KOPT-K1 (cell line): ENCODE measurements around the gene ATP8A1.

Source experiments
- H3K27ac ChIP-seq: fragments of 200-600 bp; sonication (generic); 2 replicates; pipeline ENCODE4 v1.5.1; 2016; ENCODE audit warnings: antibody characterized with exemption, mild to moderate bottlenecking, low read depth, low read length; ENCODE audit not compliant: poor library complexity, severe bottlenecking
- H3K36me3 ChIP-seq: fragments of 200-600 bp; sonication (generic); 2 replicates; pipeline ENCODE4 v1.5.1; 2017; ENCODE audit warnings: antibody characterized with exemption, mild to moderate bottlenecking, low read length, moderate library complexity; ENCODE audit not compliant: insufficient read depth
- H3K9me3 ChIP-seq: fragments of 200-600 bp; sonication (generic); 2 replicates; pipeline ENCODE4 v1.5.1; 2017; ENCODE audit warnings: antibody characterized with exemption, low read length, mild to moderate bottlenecking; ENCODE audit not compliant: insufficient read depth, poor library complexity, severe bottlenecking

The ATP8A1 gene

DNA sequence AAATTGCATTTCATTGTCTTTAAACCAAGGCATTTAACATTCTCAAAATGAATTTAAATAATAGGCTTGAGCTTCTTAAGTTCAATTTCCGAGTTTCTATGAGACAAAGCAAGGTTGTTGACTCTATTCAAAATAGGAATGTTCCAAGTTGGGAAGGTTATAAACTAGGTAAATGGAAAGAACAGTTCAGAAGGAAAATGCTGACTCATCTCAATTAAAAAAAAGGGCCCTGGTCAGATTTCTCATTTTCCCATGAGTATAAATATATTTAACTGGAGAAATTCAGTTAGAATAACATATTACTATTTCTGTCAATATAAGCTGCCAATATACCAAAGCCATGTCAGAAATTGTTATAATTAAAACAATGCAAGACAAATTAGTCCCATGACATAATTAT lies 113.8 kb downstream of the ATP8A1 start:
- no peaks in the 10 kb centered on the region for H3K36me3 ChIP-seq
- no peaks in the 10 kb centered on the region for H3K9me3 ChIP-seq
- H3K27ac ChIP-seq = no peak overlapping the region

DNA sequence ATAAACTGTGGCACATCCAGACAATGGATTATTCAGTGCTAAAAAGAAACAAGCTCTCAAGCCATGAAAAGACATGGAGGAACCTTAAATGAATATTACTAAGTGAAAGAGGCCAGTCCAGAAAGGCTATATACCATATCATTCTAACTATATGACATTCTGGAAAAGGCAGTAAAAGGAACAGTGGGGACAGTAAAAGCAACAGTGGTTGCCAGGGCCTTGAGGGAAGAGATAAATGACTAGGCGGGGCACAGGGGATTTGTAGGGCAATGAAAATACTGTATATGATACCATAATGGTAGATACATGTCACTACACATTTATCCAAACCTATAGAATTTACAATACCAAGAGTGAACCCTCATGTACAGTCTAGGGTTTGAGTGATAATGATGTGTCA lies 115.3 kb downstream of the ATP8A1 start:
- H3K36me3 ChIP-seq = no peaks in the 10 kb centered on the region
- no peaks in the 10 kb centered on the region for H3K9me3 ChIP-seq
- no peak overlapping the region for H3K27ac ChIP-seq

DNA sequence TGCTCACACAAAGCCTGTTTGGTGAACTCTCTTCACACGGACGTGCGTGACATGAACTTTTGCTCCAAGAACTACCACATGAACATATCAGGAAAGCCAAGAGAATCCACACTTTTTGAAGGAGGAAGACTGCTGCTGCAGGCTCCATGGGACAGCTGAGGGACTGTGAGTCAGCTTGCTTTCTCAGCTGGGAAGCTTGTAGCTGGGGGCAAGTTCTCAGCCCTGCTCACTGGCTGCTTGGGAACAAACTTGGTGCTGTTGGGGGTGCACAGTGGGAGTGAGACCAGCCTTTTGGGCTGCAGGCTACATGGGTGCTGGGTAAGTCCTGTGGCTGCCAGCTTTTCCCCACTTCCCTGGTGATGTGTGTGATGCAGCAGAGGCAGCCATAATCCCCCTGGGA lies 123.9 kb downstream of the ATP8A1 start:
- Histone ChIP-seq H3K36me3 (no peaks in the 10 kb centered on the region), H3K9me3 (no peaks in the 10 kb centered on the region), H3K27ac (no peak overlapping the region)

DNA sequence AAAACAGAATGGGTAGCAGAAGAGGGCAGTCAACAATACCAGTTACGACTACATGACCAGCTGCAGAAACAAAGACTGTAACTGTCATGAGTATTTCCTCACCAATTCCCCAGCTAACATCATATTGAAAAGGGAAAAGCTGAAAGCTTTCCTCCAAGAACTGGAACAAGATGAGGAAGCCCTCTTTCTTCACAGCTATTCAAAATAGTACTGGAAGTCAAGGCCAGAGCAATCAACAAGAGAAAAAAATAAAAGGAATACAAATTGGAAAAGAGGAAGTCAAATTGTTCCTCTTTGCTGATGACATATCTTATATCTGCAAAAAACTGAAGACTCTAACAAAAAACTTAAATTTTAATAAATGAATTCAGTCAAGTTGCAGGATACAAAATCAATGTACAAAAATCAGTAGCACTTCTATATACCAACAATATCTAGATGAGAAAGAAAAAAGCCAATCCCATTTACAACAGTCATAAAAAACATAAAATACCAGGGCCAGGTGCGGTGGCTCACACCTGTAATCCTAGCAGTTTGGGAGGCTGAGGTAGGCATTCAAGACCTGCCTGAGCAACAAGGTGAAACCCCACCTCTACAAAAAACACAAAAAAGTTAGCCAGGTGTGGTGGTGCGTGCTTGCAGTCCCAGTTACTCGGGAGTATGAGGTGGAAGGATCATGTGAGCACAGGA lies 125.4 kb downstream of the ATP8A1 start:
- no peak overlapping the region for H3K27ac ChIP-seq

DNA sequence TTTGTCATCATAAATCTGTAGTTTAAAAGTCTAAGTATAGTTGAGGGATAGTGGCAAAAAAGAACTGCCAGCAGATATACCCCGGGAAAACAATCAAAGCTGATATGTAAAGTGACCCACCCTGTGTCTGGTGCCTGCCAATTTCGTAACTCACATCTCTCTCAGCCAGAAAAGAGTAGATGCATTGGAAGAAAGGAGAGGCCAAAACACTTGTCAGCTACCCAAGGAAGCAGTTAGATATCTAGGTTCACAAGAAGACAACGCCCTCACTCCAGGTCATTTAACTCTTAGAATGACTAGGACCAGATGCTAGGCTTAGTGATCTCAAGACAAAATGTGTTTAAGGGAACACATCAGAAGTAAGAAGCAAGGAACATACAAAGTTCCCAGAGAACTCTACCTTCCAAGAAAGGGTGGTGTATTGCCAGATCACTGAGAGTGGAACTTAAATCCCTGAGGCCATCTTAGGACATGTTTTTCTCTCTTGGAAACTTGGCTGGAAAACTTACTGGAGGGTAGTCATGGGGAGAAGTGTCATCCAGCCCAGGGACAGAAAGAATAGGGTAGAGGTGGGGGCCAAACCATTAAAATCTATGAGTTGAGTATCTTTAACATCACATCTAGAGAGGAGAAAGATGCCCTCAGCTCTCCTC lies 133.7 kb downstream of the ATP8A1 start:
- H3K36me3 ChIP-seq = no peaks in the 10 kb centered on the region
- H3K9me3 ChIP-seq = no peaks in the 10 kb centered on the region
- H3K27ac ChIP-seq = no peak overlapping the region

More for the DNA sequence above, 125.4 kb downstream of the ATP8A1 start:
- H3K9me3 ChIP-seq = no peaks in the 10 kb centered on the region
- H3K36me3 ChIP-seq = no peaks in the 10 kb centered on the region

DNA sequence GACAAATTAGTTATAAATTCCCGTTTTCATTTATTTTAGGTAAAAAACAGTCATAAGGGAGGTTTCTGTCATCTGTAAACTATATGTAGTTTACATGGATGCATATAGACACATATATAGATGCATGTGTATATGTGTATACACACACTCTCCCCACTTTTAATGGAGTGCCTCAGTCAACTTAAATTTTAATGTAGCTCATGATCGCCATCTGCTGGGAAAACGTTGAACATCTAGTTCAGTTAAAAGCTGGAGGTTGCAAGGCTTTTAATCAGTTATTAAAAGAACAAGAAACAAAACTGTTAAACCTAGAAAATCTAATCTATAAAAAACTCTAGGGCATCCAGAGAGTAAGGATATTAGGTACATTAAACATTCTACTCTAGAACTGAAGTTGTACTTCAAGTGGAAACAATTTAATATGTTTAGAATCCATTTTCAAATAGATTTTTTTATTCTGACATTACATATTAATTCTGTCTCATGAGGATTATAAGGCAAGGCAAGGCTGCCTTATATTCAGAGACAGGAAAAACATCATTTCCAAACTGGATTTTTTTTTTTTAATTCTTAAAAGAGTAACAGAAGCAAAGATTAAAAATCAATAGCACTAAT lies 137.0 kb downstream of the ATP8A1 start:
- no peaks in the 10 kb centered on the region for H3K36me3 ChIP-seq
- H3K27ac ChIP-seq = no peak overlapping the region
- H3K9me3 ChIP-seq = no peaks in the 10 kb centered on the region

DNA sequence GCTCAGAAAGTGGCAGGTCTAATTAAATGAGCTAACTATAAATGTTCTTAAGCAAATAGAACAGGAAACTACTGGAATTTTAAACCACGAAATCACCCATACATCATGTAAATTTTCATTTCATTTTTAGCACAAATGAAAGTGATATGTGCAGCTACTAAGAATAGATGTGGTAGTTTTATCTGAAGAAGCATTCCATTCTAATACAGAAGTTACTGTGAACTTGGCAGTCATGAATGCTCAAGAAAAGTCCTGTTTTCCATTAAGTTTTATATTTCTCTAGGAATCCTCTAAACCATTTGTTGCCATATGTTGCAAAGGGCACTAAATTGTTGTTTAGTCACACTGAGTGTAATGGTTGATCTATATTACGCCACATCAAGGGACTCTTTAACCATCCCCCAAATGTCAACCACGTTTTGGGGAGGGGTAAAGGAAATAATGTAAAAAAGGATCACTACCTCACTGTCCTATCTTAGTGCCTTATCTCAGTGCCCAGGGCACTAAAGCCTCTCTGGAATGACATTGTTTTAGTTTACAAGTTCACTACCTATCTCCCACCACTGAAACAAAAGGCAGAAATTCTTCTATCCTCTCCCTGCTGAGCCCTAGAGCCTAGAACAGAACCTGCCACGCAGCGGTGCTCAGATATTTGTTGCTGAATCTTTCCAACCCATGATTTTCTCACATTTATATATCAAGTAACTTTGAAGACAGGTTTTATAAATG lies 141.6 kb downstream of the ATP8A1 start:
- Histone ChIP-seq H3K9me3 (no peaks in the 10 kb centered on the region), H3K36me3 (no peaks in the 10 kb centered on the region), H3K27ac (no peak overlapping the region)

DNA sequence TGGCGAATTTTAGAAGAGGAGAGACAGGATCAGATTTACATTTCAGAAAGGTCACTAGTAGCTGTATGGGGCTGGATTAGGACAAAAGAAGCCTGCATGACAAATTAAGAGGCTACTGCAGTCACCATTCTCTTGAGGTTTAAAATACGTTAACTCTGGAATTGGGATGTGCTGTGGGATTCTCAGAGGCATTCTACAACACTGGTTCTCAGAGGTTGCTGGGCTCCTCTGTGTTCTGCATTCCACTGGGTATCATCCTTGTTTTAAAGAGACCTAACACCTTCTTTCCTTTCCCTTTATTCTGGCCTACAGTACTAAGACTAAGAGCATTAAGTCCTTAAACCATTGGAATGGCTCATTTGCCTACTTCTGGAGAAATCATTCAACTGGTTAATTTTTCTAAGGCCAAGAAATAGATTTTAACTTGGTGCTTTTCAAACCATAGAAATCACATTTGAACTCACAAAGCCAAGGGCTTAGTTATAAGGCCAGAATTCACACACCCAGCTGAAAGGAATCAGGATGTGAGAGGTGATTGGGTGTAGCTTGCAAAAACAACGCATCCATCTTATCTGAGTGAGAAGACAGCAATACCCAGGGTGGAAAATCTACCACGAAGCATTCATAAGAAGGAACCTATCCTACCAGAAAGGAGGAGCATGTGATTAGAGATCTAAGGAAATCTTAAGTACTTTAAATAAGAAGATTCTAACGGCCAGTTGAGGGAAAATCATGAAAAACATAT lies 143.0 kb downstream of the ATP8A1 start:
- Histone ChIP-seq H3K27ac (no peak overlapping the region), H3K36me3 (no peaks in the 10 kb centered on the region), H3K9me3 (no peaks in the 10 kb centered on the region)

DNA sequence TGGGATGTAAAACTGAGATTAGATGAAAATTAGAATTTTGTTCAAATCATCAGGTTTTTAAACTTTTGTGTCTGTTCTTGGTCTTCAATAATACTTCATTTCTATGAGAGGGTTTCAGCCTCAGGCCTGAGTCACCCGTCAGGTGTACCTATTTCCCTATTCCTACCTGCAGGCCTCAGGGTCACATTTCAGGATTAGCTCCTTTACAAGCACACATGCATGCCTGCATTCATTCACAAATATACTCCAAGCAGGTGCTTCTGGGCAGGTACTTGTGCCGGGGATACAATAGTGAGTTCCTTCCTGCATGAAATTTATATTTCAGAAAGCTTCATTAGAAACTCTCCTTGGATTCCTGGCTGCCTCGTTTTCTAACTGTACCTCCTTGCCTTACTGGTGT lies 144.7 kb downstream of the ATP8A1 start:
- Histone ChIP-seq H3K9me3 (no peaks in the 10 kb centered on the region), H3K27ac (no peak overlapping the region), H3K36me3 (no peaks in the 10 kb centered on the region)

DNA sequence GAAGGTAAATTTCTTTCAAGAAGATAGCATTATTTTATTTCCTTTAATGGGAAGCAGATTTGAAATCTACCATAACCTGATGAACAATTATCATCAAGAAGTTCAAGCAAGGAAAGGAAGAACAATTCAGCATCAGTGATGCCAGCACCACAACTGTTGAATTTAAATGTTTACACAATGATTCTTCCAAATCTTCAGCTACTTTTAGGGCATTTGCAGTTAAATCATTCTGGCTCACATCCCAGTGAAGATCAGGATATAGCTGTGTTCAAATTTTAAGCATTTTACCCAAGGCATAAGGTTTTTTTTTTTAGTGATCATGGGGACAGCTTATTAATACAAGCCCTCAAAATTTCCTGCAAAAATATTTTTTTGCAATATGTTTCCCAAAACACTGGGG lies 146.7 kb downstream of the ATP8A1 start:
- no peak overlapping the region for H3K27ac ChIP-seq
- no peaks in the 10 kb centered on the region for H3K9me3 ChIP-seq
- peaks cover 6% of the 10 kb centered on the region; the same call in 1 of the 2 replicates for H3K36me3 ChIP-seq

DNA sequence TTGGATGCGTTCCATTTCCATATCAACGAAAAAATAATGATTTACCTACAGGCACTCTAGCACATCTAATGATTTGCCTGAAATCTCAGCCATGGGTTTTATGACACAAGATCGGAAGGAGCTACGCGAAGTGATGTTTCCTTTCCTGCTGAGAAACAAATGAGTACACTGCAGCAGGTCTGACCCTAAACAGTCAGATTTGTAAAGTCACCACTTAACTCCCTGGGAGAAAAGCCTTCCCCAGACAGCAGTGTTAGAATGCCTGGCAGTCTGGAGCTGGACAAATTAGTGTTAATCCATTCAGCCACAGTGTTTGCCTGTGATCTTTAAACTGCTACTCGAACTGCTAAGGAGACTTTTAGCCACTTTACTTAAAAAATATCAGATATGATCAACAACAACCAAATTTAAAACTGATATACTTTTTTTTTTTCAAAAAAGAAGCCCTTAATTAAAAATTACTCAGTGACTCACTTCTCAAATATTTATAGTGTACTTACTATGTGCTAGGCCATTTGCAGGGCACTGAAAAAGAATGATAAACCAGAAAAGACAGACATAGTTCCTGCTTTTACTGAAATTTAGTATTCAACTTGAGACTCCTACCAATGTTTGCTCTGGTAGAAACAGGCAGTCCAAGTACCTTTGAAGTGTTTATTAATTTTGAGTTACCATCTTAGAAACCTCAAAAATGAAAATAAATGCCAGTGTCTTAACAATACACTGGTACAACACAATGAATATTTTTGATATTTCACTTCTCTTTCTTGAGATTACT lies 155.1 kb downstream of the ATP8A1 start:
- Histone ChIP-seq H3K27ac (no peak overlapping the region), H3K9me3 (no peaks in the 10 kb centered on the region), H3K36me3 (peaks cover 6% of the 10 kb centered on the region; the same call in 1 of the 2 replicates)

DNA sequence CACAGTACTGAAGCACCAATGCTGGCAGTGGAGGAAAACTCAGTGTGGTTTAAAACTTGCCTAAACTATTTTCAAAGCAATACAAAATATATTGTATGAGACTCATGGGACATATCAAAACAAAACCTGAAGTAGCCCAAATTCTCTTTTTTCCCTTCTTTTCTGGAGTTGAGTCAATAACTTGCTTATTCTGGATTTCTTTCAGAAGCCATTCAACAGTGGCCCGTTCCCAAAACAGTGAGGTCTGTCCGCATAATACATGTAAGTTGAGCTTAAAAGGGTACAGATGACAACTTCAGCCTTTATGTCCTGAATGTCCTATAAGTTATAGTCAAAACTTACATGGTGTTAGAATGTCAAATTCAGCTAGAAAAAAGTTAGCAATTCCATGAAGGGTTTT lies 158.9 kb downstream of the ATP8A1 start:
- Histone ChIP-seq H3K9me3 (no peaks in the 10 kb centered on the region), H3K27ac (no peak overlapping the region), H3K36me3 (no peaks in the 10 kb centered on the region)

DNA sequence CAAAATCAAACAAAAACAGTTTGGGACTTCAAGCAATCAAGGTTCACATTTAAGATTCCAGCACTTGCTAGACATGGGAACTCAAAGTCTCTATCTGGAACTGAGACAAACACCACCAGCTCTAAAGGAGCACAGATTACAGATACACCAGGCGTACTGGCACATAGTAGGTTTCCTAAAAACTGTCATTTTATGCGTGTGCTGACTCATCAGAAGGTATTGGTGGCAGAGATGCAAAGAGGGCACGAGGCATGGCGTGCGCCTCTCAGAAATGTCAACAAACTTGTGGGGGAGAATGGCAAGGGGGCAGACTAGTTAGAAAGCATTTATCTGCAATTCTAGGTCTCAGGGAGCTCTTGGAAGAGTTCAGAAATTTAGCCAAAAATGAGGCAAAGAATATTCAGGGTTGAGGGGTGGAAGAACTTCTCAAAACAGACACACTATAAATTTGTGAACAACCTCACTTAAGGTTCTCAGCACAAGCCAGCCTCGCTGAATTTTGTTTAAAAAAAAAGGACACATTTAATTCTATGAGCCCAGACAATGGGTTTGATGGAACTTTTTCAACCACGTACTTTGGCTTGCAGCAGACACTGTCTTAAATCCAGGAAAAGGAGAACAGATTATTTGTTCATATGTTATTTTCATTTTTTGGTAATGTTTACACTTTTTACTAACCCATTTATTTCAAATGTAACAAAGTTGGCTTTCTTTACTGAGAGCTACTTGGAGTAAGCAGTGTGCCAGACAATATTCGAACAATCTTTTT lies 159.6 kb downstream of the ATP8A1 start:
- H3K36me3 ChIP-seq = no peaks in the 10 kb centered on the region
- no peak overlapping the region for H3K27ac ChIP-seq
- H3K9me3 ChIP-seq = no peaks in the 10 kb centered on the region
